ENCODE measurements around the gene PDE4D. TPM values are rescaled to one million over a fixed set of nuclear protein-coding genes. Genes with fewer than 3 reads are reported as not detected.
"Not testable (repeated sequence)": the region's sequence is repeated elsewhere in the genome, so short reads cannot be mapped to it uniquely, and the experiment has no call there.

PDE4D gene
- total RNA-seq, 1 experiment from 2014 or later, result 34.2 TPM

DNA sequence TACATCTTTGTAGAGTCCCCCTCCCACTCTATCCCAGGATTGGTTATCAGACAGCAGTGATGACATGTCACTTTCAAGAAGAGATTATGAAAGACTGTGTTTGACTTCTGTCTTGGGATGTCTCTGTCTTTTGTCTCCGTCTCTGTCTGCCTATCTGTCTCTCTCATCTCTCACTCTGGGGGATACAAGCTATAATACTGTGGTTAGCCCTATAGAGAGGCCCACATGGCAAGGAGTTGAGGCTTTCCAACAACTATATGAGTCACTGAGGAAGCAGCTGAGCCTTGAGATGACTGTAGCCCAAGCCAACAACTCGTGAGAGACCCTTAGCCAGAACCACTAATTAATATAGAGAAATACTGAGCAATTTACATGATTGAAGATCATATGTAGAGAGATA lies 284.8 kb downstream of the PDE4D start:
- no peak for DNase-seq (ENCODE audit: low spot score)

DNA sequence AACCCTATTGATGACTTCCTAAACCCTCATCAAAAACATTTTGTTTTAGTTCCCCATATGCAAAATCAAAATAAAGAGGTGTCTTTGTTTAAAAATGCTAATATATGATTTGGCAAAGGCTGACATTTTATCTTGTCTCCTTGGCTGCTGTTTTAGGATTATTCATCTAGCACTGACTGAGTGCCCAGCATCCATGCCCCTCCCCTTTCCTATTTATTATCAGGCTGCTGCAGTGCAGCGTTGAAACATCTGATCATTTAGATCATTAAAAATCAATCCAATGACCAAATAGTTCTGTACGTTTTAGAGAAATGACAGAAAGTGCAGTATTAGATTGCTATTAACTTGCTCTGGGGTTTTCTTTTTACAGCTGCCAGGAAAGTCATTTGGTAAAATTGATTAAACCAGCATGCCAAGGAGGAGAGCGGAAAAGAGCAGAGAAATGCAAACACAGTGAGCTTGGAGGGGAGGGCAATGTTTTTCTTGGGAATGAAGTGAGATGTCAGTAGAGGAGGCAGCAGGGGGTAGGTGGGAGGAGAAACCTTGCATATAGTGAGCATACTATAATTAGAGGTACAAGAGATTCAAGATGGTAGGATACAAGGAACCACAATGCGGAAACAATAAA lies 286.3 kb downstream of the PDE4D start:
- no peak for DNase-seq (ENCODE audit: low spot score)

DNA sequence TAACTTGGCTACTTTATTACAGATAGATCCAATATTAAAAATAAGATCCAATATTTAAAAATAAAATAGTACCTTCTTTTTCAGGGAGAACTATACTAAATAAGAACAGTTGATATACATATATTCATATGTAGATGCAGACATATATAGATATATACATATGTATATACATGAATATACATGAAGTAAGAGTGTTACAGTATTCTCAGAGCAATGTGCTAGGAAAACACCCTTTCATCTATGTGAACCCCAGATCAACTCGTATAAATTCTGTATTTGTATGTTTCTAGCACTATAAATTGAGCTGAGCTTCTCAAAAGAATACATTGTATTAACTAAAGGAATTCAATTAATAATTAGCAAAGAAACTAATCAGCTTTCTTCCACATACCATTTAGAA lies 287.6 kb downstream of the PDE4D start:
- no peak for DNase-seq (ENCODE audit: low spot score)

DNA sequence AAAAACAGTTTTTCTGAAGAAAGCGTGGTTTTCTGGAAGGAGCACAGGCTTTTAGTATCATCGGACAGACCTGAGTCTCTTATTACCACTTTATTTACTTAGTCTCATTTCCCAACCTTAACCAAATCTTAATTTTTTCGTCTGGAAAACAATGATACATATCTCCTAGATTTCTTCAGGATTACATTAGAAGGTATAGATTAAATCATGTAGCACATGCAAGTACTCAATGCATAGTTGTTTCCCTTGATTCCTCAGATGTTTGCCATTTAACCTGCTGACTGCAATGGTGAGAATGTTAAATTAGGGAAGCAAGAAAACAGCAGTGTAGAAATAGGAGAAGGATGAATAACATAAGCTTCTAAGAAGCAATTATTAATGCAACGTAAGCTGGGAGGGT lies 289.4 kb downstream of the PDE4D start:
- no peak for DNase-seq (ENCODE audit: low spot score)

DNA sequence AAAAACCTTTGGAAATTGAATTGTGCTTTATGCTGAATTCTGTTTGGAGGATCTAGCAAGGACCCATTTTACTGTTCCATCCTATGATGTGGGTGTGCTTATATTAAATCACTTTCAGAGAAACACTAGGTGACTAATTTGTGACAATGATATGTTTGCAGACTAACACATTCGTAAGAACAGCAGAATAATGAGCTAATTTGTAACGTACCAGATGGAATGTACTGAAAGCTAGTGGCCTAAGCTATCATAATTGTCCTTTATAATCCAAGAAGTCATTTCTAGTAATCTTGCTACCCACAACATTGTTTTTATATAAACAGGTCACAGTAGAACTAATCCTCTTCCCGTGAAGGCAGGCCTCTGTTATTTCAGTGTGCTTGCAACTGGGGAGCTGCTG lies 292.5 kb downstream of the PDE4D start:
- DNase-seq (ENCODE audit: low spot score), result peak; percentile 19

DNA sequence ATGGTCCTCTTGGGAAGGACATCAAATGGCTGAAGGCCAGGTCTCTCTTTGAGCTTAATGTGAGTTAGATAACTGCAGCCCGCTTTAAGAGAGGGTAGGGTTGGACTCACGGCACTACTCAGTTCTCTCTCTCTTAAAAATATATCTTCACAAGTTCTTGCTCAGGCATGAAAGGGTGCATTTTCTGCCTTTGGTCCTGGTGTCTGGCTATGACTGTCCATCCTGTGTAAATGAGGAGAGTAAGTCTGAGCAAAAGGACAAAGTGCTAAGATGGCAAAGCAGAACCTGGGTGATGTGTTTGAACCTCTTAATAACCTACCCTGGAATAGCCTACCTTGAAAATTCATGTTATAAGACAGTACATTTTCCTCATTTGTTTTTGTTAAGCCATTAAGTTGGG lies 293.4 kb downstream of the PDE4D start:
- no peak for DNase-seq (ENCODE audit: low spot score)

DNA sequence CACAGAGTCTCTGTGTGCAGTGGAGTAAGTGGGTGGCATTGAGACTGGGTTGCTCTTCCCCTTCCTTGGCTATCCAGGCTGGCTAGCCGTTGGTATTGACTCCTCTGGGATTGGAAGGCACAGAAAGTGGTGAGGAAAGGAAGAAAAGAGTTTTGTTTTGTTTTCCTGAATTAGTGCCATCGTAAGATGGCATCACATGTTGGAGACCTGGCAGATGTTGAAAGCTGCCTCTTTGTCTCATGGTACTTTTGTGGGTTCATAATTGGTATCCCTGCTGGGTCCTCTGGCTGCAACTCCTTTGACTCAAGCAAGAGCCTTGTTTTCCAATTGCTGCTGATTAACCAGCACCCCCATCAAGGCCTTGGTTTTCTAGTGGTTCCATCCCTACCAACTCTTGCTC lies 293.8 kb downstream of the PDE4D start:
- no peak for DNase-seq (ENCODE audit: low spot score)

DNA sequence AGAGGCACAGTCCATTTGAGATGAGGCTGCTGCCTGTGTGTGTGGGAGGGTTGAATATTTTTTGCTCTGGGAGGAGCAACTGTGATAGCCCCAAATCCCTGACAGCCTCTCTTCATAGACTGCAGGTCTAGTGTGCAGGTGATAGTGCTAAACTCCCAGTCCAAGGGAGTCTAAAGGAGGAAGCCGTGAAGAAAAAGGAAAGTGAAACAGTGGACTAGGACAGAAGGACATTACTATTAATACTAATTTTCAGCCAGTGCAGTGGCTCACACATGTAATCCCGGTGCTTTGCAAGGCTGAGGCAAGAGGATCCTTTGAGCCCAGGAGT lies 295.0 kb downstream of the PDE4D start:
- DNase-seq (ENCODE audit: low spot score), result no peak

DNA sequence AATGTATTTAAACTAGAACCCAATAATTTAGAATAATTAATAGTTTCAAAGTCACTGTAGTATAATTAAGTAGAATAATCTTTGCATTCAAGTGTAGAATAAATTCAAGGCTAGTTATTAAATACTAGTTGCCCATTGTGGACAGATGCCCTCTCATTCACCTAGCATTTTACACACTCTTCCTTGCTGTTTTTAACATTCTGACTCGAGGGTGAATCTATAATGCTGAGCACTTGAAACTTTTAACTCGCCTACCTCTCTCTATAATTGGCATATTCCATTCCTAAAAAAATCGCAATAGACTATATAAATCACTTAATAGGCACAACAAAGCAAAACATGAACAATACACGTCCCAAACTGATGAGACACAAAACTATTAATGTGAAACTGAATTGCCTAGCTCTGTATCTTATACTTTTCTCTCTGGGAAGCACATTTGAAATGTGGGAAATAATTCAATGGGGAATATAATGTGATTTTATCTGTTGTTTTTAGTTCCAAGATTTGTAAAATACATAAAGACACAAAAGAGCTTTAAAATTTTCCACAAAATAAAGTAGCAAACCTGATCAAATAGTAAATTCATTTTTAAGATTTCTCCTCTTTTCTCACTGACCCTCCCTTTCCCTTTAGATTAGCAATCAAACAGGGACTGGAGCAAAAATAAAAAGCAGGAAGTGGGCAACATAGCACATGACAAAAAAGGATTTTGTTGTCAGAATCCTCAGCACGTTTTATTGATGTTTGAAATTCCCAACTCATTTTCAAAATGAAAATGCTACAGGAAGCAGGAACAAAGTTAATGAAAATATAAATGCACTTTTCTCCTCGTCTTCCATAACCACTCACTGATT lies 295.6 kb downstream of the PDE4D start:
- no peak for DNase-seq (ENCODE audit: low spot score)

DNA sequence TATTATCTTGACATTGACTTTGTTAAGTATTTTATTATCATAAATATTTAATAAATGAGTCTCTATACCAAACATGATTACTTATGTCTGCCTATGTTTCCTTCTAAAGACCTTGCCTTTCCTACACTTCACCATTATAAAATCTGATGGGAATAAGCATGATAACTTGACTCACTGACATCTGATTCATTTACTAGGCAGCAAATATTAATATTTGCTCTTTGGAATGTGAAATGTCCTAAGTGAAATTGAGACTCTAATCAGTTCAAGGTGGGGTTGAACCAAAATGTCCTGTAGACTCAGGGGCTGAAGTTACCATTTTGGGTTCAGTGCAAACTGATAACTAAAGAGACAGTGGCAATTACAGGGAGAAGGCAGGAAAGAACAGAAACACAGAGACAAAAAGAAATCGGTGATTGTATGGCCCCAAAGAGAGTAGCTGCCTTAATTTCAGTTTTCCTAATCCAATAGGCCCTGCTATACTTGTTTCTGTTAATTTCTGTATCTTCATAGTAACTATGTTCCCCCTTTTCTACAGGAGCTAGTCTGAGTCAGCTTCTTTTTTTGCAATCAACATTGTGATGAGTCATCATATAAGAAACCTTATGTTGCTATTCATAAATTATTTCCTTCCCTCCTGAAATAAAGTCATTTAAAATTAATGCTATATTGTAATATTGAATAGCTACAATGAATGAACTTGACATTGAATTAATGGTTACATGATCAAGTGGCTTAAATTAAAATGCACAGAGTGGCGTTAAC lies 296.8 kb downstream of the PDE4D start:
- no peak for DNase-seq (ENCODE audit: low spot score)

DNA sequence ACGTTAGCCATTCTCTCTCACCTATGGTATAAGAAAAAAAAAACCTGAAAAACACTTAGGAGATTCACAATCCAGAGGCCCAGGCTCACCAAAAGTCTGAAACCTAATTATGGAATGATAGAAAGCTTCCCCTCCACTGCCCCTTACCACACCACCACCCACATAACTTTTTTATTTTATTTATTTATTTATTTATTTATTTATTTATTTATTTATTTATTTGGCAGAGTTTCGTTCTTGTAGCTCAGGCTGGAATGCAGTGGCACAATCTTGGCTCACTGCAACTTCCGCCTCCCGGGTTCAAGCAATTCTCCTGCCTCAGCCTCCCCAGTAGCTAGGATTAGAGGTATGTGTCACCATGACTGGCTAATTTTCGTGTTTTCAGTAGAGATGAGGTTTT lies 299.4 kb downstream of the PDE4D start:
- DNase-seq (ENCODE audit: low spot score), result not testable (repeated sequence)

DNA sequence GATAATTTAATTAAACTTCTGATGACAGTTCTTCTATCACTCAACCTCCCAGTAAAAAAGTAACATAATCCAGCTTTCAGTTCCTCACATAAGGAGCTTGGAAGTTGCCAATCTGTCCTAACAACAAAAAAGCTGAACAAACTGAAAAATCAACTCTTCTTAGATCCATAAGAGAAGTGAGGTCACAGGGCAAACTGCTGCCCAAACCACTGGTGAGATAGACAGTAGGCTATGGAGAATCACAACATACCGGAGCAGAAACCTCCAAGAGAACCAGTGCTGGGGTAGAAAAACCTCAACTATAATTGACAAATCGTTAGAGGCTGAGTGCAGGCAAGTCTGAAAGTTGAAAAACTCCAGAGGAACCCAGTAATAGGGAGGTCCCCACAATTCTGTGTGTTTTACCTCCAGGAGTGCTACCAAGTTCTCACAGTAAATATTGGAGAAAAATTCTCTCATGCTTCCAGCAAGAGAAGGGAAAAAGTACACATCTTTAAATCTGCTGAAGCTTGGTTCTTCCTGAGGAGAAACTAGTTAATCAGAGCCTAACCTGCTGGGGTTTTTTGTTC lies 300.0 kb downstream of the PDE4D start:
- no peak for DNase-seq (ENCODE audit: low spot score)

DNA sequence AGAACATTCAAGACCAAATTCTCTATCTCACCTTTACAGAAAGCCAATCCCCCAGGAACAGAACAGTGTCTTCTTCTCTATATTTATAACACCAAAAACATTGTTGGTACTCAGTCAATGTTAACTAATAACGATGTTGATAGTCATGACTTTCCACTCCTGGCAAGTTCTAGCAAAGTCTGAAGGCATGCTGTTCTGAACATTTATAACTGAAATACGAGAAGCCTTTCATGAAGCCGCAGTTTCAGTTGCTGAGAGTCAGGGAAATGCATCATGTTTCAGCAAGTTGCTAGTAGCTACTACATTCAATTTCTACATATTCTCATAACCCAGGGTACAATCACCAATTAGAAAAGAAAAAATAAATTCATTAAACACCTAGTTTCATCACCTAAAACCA lies 301.4 kb downstream of the PDE4D start:
- DNase-seq (ENCODE audit: low spot score), result no peak

DNA sequence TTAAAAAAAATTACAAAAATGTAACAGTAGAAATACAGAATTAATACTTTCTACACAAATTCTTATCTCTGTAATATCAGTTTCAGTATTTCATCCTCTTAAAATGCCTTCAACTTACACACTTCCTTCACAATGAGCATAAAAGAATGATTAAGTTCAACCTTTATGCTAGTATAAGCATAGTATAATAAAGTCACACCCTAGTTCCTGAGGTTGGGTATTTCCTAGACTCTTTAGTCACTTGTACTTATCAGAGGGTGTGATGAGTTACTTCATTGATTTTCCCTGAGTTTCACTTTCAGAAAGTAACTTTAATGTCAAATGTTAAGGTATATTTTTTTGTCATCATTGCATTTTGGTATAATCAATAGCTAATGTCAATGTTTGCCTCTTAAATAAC lies 302.4 kb downstream of the PDE4D start:
- DNase-seq (ENCODE audit: low spot score), result no peak

DNA sequence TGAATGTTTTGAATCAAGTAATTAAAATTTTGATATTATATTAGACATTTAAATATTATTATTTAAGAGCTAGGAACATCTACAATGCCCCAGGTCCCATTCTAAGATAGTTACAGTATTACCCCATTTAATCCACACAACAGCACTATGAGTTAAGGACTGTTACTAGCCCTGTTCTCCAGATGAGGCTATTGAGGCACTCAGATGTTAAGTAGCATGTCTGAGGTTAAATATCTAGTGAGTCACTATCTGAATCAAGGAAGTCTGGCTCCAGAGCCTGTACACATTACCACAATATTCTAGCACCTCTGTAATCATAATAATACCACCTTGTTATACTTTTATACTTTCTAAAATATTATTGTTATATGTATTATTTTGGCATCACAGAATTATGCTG lies 304.6 kb downstream of the PDE4D start:
- no peak for DNase-seq (ENCODE audit: low spot score)

DNA sequence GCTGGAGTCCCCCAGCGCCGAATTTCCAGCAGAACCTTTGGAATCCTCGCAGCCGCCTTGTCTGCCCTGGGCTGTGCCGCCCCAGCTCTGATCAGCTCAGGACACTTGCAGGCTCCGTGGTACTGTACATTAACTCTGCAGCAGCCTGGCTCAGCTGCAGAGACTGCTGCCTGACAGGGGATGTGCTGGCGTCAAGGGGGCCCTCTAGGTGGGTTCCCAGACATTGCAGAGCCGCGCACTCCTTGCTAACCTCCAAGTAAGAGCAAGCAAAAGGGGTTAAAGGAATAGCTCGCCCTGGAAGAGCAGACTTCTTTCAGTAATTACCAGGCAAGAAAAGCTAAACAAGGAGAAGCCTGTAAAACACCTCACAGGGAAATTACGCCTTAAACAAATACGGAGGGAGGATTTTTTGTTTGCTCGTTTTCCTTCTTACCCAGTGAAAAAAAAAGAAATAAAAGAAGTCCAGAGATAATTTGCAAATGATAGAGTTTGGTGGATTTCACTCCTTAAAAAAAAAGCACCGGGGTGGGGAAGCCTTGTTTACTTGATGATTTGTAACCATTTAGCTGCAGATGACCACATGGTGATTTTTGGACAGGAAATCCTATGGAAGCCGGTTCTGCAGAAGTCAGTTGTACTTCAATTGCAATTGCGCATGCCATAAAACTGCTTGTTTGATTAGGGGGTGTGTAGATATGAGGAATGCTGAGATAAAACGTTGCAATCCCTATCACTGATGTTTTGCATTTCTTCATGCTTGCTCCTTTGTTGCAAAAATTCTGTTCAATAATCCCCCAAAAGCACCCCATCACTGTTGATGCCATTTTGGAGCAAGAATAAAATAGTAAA lies 305.8 kb downstream of the PDE4D start:
- DNase-seq (ENCODE audit: low spot score), result no peak

DNA sequence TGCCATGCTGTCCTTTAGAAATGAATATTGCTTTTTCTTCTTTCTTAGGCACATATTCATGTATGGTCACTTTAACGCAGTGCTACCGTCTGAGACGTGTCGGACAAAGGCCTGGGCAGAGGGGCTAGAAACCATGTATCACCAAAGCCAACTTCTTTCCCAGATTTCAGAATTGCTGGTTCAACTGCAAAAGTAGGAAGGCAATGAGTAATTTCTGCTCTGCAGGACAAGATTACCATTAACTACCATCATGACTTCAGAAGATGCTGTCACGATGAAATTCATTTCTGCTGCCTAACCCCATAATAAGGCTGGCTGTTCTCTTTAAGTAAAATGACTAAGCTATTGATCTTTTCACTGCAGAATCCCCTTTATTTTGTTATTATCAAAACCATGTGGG lies 306.7 kb downstream of the PDE4D start:
- DNase-seq (ENCODE audit: low spot score), result no peak

DNA sequence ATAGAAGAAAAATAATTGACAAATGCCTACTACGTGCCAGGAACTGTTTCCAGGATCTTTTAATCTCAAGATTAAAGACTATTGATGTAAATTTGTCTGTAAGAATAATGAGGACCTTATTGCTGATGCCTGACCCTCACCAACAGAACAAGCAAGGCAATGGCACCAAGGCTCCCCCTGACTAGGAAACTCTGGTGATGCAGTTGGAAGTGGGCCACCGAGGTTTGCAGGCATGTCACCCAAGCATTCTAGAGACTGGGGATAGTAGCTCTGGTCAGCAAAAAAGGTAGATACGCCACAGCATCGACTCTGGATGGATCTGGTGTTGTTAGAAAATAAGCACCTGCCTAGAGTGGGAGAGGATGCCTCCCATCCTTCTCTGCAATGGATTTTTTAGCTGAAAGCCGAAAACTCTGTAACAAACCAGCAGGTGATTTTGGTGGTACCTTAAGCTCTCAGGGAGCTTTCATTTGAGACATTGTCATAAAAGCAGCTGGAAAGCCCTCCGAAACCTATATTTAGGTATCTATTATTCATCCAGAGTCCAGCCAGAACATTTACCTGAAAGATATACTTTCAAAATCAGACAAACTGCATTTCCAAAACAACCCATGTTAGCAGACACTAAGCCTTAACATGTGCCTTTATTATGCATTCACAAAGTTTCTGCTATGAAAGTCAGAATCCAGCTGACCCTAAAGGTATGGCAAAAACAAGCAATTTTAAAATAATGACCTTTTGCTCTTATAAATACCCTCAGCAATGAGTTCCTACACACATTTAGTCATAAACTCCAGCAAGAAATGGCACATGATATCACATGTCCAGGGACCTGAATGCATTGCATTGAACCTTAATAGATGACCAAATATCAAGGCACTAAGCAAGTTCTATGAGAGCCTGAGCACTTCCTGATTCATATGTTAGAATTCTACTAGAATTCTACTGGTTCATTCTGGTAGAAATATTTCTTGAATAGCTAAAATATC lies 308.4 kb downstream of the PDE4D start:
- DNase-seq (ENCODE audit: low spot score), result no peak

DNA sequence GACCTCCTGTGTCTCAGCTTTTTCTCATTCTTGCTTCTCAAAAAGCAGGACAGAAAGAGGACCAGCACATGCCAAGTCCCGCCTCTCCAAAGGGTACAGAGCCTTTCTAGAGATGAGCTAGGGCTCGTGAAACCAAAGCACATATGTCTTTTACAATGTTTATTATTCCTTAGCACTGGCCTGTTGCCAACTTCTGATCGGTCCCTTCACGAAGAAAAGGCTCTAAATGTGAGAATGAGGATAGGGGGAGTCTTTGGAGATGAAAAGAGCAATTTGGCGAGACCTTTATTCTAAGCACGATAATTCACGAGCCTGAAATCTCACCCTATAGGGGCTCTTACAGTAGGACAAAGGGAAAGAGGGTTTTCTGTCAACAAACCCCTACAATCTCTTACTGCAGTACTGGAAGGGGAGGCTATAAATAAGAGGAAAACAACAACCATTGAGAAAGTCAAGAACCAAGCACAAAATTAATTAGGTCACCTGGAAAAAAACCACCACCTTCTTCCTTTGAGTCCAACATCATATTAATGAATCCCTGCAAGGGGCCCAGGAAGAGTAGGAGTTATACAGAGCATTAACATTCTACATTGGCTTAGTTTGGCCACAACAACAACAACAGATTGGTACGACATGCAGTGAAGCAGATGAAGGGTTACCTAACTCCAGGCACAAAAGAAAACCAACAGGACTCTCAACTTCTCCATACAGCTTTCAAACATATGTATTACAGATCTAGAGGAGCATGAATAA lies 309.5 kb downstream of the PDE4D start:
- DNase-seq (ENCODE audit: low spot score), result no peak
